GF-D8 (cell line): ENCODE measurements around the gene ASTN2.

Experiments used
- DNase-seq: peaks from one replicate; lab custom pipeline; 2025; lab: John Stamatoyannopoulos, UW

ASTN2 gene

DNA sequence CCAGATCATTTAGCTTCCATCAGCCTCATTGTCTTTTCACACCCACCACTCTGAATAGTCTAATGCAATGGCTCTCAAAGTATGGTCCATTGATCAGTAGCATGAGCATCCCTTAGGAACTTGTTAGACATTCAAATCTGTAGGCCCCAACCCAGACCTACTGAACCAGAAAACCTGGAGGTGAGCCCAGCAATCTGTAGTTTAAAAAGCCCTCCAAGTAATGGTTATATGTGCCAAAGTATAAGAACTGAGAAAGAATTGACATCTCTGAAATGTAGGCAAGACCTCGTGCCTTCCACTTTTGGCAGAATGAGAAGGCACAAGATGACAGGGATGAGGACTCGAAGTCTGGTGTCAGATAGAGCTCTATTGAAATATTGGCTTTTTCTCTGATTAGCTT is 460.1 kb downstream of the ASTN2 start:
- no peak for DNase-seq

DNA sequence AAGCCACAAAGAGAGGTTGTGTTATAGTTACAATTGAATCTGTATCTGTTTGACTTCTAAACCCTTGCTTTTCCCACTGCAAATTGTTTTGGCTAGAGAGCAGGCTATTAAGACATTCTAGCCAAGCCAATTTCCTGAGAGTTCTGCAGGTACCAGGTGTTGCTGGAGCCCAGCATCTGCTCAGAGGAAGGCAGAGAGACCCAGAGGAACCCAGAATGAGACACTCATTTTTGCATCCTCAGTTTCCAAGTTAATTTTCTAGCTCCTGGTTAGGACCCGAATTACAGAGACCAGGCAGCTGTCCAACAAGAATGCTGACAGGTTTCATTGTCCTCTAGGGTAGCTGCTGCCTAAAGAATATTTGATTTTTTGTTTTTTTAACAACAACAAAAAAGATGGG is 461.6 kb downstream of the ASTN2 start:
- DNase-seq = no peak

DNA sequence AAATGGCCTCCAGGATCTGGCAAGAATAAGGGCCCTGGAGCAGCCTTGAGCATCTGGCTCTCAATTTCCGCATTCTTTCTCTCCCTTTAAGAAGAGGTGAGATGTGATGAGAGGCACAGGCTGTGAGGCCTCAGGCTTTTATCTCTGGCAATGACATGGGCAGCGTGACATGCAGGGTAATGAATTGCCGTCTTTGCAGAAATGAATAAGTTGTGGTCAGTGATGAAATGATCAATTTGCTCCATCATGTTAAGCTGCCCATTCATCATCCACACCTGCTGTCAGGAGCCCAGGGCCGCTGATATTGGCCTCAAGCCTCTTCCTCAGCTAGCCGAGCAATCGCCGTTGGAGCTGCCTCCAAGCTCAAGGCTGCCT is 462.4 kb downstream of the ASTN2 start:
- no peak for DNase-seq

DNA sequence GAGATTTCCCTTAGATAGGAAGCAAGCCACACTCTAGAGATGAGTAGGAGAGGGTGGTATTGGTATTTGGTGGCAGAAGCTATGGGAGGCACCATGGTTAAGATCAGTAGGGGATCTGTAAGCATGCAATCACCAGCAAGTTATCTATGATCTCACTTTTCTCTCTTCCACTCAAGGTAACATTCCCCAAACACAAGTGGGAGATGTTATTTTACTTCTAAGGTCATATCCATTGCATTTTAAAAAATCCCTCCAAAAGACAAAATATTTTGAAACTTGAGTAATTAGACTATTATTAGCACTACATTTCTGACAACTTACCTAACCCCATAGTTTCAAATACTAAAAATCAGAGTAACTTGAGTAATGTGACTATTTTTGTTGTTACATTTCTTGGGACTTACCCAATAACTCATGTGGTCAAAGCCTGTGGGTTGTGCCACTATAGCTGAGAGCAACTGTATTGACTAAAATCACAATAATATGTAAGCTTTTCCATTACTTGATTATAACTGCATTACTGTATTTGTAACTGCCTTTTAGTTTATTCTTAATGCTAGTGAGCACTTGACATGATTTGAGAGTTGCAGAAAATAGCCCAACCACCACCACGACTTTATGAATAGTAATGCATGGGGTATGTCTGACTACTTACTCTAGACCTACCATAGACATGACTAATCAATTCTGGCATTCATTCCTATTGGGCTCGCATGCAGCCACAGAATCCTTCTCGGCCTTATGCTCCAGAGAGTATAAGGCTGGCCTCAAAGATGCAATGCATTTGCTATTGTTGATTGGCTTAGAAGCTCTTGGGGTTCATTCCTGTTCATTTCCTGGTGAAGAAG is 463.0 kb downstream of the ASTN2 start:
- no peak for DNase-seq

DNA sequence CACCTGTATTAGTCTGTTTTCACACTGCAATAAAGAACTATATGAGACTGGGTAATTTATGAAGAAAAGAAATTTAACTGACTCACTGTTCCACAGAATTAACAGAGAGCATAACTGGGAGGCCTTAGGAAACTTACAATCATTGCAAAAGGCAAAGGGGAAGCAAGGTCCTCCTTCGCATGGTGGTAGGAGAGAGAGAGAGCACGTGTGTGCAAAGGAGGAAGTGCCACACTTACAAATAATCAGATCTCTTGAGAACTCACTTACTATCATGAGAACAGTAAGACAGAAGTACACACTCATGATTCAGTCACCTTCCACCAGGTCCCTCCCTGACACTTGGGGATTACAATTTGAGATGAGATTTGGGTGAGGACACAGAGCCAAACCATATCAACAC is 469.0 kb downstream of the ASTN2 start:
- peak; percentile 50 for DNase-seq

DNA sequence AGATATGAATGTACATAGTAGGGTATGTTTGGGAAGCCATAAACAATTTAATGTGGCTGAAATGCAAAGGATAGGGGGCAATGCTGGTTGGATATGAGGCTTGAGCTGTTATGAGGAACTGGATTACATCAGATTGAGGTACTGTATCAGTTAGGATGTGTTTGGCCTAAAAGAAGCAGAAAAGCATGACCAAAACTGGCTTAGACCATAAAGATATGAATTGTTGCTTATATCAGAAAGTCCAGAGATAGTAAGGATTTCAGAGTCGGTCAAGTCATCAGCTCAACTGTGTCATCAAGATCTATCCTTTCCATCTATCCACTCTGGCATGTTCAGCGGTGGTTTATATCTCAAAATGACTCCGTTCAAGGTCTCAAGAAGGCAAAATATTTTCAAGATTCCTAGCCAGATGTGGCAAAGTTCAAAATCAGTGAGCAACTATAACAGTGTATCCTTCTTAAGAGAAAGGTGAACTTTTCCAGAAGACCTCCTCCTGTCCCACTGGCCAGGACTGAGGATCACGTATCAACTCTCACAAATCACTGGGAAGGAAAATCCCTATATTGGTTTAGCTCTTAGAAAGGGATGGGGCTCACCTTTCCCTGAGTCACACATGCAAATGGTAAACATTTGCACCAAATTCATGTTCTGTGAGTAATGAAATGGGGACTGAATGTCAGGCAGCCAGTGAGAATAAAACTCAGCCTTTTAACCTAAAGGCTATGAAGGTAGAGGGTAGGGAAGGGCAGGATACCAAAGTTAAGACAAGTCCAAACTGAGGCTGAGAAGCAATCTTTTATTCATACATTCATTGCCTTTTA is 469.9 kb downstream of the ASTN2 start:
- no peak for DNase-seq

DNA sequence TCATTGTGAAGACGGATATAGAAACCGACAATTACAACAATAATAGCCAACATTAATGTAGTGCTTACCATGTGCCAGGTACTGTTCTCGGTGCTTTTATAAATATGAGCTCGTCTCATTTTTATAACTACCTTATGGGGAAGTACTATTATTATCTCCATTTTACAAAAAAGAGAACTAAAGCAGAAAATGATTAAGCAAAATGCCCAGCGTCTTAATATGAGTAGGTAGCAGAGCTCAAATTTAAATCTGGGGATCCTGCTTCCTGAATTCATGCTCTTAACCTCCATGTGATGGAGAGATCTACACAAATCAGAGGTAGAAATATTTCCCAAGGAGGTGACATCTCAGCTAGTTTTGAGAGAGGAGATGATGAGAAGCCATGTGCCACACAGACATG is 470.9 kb downstream of the ASTN2 start:
- DNase-seq = no peak

DNA sequence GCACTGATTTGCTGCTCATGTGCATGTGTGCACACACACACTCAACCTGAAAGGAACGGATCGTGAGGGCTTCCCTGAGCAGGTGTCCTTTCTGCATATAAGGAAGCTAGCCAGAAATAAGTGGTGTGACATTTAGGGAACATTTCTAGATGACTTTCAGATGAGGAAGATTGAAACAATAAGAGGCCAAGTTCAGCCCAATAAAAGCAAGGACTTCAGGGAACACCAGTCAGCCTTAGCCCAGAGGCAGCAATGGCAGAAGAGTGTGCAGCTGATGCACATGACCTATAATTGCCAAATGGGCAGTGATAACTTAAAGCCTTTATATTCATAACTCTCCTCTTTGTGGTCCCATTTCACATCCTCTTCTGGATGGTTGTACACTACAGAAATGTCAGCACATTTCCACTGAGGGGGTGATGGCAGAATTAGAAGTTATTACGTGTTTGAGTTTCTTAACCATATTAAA is 472.2 kb downstream of the ASTN2 start:
- no peak for DNase-seq

DNA sequence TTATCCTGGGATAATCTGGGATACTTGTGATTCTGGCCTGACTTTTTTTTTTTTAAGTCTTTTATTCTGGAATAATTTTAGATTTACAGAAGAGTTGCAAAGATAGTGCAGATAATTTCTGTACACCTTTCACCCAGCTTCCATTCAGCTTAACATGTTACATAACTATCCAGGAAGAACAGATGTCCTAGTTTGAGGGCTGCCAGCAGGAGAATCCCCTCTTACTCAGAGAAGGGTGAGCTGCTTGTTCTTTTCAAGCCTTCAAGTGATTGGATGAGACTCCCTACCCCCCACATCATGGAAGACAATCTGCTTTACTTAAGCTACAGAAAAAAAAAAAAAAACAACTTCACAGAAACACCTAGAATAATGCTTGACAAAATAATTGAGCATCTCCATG is 473.6 kb downstream of the ASTN2 start:
- no peak for DNase-seq

DNA sequence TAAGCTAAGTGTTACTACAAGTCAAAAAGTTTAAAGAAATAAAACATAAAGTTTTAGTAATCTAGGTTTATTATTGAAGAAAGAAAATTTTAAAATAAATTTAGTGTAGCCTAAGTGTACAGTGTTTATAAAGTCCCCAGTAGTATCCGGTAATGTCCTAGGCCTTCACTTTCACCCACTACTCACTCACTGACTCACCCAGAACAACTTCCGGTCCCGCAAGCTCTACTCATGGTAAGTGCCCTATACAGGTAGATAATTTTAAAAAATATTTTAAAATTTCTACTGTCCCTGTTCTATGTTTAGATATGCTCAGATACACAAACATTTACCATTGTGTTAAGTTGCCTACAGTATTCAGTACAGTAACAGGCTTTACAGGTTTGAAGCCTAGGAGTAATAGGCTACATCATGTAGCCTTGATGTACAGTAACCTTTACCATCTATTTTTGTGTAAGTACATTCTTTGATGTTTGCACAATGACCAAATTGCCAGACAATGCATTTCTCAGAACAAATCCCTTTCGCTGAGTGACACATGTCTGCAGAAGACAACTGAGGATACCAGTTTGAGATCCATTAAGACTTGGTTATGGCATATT is 474.1 kb downstream of the ASTN2 start:
- no peak for DNase-seq

DNA sequence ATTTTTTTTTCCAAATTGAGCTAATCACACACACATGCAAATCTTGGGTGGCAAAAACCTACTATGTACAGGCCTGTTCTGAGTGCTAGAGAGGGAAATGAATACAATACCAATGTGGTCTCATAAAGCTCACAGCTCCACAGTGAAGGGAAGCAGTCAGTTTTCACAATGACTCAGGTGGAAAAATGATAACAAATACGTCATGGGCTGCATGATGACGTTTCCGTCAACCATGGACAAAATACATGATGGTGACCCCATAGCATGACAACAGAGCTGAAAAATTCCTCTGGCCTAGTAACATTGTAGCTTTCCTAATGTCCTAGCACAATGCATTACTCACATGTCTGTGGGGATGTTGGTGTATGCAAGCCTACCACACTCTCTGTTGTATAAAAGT is 475.2 kb downstream of the ASTN2 start:
- no peak for DNase-seq

DNA sequence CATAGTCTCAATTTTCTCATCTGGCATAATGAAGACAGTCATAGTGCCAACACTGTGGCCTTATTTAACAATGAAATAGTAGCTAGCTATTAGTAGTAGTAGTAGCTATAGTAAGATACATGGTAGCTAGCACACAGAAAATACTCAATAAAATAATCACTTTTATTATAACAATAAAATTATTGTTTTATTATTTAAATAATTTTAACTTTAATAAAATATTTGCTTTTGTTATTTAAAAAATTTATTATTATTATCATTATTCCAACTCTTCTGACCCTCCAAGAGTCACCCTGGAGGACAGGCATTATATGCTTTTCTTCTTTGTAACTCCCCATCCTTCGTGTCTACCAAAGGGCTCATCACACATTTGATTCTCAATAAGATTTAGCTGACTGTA is 475.7 kb downstream of the ASTN2 start:
- no peak for DNase-seq

DNA sequence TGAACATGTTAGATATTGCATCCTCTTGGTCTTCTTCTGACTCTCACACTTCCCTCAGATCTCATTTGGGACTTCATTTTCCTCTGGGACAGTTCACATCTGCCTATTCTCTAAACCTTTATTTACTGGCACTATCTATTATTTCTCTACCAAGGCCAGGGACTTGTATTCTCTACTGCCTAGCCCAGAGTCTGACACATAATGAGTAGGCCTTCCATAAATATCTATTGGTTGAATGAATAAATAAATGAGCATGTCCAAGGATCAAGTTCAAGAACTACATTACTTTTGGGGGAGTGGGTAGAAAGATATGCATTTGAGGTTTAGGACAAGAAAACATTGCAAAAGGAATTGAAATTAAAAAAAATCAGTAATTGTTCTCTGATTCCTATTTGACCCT is 477.5 kb downstream of the ASTN2 start:
- no peak for DNase-seq

DNA sequence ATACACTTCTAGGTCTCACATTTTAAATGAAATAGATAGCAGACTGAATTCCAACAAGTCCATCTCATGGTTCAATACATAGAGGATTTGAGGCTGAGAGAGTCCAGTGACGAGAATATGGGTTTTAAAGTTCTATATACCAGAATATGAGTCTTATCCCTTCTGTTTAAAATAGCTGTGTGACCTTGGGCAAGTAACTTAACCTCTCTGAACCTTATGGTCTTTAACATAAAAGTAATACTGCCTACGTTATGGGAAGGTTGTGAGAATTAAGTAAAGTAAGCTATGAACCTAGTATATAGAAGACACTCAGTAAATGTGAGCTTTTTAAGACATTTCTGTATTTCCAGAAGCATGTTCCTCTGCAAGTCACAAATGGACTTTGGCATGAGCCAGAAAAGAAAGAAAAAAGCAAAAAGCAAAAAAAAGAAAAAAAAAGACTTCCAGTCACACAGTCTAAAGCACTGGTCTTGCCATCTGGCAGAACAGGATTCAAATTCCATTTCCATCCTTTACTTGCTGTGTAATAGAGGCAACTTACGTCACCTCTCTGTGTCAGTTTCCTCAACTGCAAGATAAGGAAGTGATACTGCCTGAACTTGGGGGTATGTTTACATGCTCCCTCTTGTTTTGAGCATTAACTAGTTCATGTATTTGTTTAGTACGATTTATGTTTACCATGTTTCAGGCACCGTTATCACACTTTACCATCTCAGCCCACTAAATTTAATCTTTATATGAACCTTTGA is 479.5 kb downstream of the ASTN2 start:
- DNase-seq = no peak

DNA sequence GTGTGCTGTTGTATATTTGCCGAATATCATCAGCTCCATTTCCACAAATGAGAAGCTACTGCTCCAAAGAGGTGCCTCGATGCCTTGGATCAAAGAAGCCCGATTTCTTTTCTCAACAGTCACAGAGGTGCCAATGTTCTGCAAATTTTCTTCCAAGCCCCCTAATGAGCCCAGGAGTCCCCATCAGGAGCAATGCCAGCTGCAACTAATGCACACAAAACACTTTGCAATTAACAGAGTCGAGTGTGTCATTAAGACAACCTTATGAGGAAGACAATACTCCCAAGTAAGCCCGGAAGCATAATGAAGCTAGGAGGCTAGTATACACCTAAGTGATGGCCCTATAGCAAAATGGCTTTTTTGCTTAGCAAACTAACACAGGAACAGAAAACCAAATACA is 480.7 kb downstream of the ASTN2 start:
- DNase-seq = no peak

DNA sequence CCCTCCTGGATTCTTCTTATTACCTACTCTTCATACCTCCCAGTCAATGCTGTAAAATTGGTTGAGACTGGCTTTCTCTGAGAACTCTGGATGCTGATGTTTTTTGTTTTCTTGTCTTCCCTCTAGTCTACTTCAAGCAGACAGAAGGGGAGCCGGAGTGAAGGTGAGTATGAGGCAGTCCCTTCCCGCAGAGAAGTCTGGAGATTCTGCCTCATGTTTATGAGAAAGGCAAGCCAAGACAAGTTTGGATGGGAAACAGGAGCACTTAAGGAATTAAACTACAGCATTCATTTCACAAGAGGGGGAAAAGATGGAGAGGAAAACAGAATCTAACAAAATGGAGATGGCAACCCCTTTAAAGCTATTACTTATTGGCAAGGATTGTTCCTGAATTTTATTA is 481.6 kb downstream of the ASTN2 start:
- DNase-seq = no peak

DNA sequence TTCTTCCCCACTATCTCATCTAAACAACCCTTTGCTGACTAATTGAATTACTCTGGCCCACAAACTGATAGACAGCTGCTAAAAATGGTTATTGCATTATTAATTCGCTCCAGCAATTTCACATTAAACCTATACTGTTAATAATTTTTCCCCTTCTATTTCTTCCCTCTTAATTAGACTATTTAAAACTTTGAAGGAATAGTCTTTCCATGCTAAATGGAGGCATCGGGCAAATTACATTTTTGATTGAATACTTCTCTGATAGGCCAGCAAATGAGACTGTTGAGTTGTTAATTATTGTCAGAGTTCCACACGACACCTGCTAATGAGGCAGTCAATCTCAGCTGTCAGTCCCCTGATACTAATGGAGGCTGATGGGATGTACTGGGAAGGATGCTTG is 485.2 kb downstream of the ASTN2 start:
- DNase-seq = no peak

DNA sequence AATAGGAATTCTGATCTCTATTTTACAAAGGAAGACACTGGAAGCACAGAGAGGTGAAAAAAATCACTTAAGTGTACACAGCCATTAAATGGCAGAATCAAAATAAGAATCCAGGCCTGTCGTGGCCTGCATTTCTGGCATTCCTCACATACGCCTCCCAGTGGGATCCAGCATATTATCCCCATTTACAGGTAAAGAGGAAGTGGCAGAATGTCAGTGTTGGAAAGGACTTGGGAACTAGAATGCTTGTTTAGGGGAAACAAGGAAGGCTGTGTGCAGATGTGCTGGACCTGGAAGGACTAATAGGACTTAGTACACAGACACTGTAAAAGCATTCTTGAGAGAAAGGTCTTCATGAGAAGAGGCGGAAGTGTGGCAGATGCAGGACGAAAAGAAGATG is 486.0 kb downstream of the ASTN2 start:
- no peak for DNase-seq

DNA sequence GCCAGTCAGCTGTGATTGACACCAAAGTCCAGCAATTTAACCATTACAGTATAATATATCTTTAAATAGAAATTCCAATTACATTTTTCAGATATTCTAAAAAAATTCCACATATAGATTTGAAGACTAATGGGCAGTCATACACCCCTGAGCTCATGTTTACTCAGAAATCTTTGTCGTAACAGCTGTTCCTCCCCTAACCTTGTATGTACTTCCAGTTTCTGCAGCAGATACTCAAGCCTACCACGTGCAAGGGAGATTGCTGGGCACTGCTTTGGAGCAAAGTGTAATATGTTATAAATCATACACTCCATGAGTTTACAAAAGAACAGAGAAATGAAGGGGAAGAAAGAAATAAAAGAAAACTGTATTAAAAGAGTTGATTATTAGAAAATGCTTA is 486.6 kb downstream of the ASTN2 start:
- DNase-seq = no peak

DNA sequence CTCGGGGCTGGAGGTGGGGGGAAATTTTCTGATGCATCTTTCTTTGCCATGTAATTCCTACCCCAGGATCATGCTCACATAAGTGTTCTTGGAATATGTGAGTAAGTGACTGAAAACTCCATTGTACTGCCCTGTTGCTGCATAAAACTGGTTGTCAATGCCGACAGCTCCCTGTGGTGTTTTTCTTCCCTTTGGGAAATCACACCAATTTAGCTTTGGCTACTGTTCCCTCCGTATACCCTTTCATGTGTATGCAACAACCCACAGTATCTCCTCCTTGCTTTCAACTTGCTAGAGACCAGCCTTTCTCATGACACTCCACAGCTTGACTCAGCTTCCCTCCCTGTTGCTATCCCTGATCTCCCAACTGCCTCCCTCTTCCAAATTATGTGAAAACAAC is 487.1 kb downstream of the ASTN2 start:
- no peak for DNase-seq

DNA sequence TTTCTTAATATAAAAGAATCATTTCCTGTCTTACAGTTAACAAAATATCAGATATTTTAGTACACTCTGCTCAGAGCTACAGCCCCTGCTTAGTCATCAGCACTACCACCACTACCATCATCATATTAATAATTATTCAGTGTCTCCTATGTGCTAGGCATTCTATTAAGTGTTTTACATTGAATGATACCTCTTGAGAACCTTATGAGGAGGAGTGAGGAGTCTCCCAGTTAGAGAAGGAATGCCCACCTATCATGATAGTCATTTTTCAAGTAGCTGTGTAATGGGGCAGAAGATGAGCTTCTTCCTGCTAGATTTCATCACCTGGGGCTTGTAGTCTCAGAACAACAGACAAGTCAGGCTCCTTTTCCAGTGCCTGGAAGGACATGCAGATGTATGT is 489.7 kb downstream of the ASTN2 start:
- no peak for DNase-seq

DNA sequence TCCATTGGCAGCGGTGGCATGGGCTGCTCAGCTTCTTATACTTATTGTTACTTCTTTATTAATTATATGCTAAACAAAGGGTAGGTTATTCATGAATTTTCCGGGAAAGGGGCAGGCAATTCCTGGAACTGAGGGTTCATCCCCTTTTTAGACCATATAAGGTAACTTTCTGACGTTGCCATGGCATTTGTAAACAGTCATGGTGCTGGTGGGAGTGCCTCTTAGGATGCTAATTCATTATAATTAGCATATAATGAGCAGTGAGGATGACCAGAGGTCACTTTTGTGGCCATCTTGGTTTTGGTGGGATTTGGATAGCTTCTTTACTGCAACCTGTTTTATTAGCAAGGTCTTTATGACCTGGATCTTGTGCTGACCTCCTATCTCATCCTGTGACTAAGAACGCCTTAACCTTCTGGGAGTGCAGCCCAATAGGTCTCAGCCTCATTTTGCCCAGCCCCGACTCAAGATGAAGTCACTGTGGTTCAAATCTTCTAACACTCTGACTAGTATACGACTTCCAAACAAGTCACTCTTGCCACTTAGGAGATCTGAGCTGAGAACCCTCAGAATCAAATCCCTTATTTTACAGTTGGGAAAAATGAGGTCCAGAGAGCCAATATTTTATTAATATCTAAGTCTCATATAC is 490.3 kb downstream of the ASTN2 start:
- DNase-seq = no peak
